ENCODE measurements around the gene P2RY6. TPM values are rescaled to one million over a fixed set of nuclear protein-coding genes. Genes with fewer than 3 reads are reported as not detected.

P2RY6 gene
- total RNA-seq, 4 donors from 2014 or later = 1.0 to 4.2 (median 2.4) TPM

GRCh38 chr11:73233692-73234470 is 38.3 kb upstream of the P2RY6 start:
- no peak for ATAC-seq (ENCODE audit: low FRiP score)
- no peak for DNase-seq (ENCODE audit: low spot score)
- TF ChIP-seq, protein P1, sequence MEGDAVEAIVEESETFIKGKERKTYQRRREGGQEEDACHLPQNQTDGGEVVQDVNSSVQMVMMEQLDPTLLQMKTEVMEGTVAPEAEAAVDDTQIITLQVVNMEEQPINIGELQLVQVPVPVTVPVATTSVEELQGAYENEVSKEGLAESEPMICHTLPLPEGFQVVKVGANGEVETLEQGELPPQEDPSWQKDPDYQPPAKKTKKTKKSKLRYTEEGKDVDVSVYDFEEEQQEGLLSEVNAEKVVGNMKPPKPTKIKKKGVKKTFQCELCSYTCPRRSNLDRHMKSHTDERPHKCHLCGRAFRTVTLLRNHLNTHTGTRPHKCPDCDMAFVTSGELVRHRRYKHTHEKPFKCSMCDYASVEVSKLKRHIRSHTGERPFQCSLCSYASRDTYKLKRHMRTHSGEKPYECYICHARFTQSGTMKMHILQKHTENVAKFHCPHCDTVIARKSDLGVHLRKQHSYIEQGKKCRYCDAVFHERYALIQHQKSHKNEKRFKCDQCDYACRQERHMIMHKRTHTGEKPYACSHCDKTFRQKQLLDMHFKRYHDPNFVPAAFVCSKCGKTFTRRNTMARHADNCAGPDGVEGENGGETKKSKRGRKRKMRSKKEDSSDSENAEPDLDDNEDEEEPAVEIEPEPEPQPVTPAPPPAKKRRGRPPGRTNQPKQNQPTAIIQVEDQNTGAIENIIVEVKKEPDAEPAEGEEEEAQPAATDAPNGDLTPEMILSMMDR (IDR thresholded peaks at IDR 0.05) = no peak

- no peak for DNase-seq (ENCODE audit: low spot score)
- ATAC-seq (ENCODE audit: low FRiP score) = no peak
- TF ChIP-seq, protein P1 (IDR thresholded peaks at IDR 0.05) = no peak
Measured at GRCh38 chr11:73234471-73235181, 37.5 kb upstream of the P2RY6 start.

GRCh38 chr11:73235236-73235786 is 36.8 kb upstream of the P2RY6 start:
- no peak for DNase-seq (ENCODE audit: low spot score)
- ATAC-seq (ENCODE audit: low FRiP score) = no peak
- TF ChIP-seq, protein P1 (IDR thresholded peaks at IDR 0.05) = no peak

DNA sequence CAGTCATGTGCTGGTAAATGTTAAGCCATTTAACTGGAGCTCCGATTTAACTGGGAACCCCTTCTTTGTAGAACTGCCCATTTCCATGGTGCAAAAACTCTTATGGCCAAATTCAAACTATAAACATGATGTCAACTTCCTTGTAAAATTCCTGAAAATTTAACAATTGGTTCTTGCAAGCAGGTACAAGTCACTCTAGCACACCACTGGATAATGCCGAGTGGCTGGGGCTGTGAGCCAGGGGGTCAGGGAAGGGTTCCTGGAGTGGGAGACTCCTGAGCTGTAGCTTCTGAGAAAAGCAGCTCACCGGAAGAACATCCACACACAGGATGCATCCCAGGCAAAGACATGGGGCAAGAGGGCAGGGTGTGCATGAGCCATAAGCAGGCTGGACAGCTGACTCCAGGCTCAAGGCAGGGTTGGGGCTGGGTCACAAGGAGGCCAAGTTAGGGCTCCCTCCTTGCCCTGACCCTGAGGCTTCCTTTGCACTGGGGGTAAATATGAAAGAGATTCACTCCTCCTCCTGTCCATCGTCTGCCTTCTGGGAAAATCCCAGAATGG is 35.9 kb upstream of the P2RY6 start:
- DNase-seq (ENCODE audit: low spot score) (no peak), ATAC-seq (ENCODE audit: low FRiP score) (no peak)
- TF ChIP-seq, protein P1 (IDR thresholded peaks at IDR 0.05) = no peak

DNA sequence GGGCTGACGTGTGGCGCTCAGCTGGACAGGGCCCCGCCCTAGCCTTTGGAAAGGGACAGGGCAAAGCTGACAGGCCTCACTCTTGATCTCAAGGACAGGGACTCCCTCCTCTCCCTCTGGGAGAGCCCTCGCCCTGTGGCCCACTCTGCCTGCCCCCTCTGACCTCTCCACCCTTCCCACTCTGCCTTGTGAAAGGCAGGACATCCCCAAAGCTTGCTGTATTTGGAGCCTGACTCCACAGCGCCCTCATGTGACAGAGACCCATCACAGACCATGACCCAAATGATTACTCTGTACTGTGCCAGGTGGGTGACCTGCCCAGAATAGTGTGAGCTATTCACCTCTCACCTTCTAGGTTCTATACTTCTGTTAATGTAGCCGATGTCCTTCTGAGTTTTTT is 35.3 kb upstream of the P2RY6 start:
- TF ChIP-seq, protein P1 (IDR thresholded peaks at IDR 0.05) = no peak
- DNase-seq (ENCODE audit: low spot score) = no peak
- ATAC-seq (ENCODE audit: low FRiP score) = no peak

- TF ChIP-seq, protein P1 (IDR thresholded peaks at IDR 0.05) = no peak
- DNase-seq (ENCODE audit: low spot score) = no peak
- ATAC-seq (ENCODE audit: low FRiP score) = no peak
Measured at GRCh38 chr11:73237471-73238290, 34.5 kb upstream of the P2RY6 start.

Data from omental fat pad (tissue), 4 donors.